GM21515 (cell line): ENCODE results near the gene PRIM2.
"Not testable (repeated sequence)": the region's sequence is repeated elsewhere in the genome, so short reads cannot be mapped to it uniquely, and the experiment has no call there.

Experiments
- ATAC-seq: cut with Tn5 transposase; IDR thresholded peaks from one replicate; pipeline ENCODE4 v1.9.1; 2021; ENCODE audit not compliant: unreplicated experiment

Gene PRIM2

GRCh38 chr6:57491795-57492194, 174.4 kb downstream of the PRIM2 start:
- ATAC-seq: not testable (repeated sequence)

- ATAC-seq: not testable (repeated sequence)
Measured at GRCh38 chr6:57496251-57496650, 178.8 kb downstream of the PRIM2 start.

- ATAC-seq: not testable (repeated sequence)
Measured at GRCh38 chr6:57500368-57501021, 183.1 kb downstream of the PRIM2 start.

- ATAC-seq: not testable (repeated sequence)
Measured at GRCh38 chr6:57502387-57502786, 185.0 kb downstream of the PRIM2 start.

- ATAC-seq: not testable (repeated sequence)
Measured at GRCh38 chr6:57505251-57505650, 187.8 kb downstream of the PRIM2 start.

GRCh38 chr6:57510390-57510789, 193.0 kb downstream of the PRIM2 start:
- ATAC-seq: not testable (repeated sequence)

- ATAC-seq: not testable (repeated sequence)
Measured at GRCh38 chr6:57515171-57515570, 197.7 kb downstream of the PRIM2 start.

GRCh38 chr6:57515845-57516244, 198.4 kb downstream of the PRIM2 start:
- ATAC-seq: not testable (repeated sequence)

GRCh38 chr6:57516776-57517175, 199.3 kb downstream of the PRIM2 start:
- ATAC-seq: not testable (repeated sequence)

- not testable (repeated sequence) for ATAC-seq
Measured at GRCh38 chr6:57519198-57519597, 201.8 kb downstream of the PRIM2 start.

GRCh38 chr6:57521085-57521484, 203.7 kb downstream of the PRIM2 start:
- not testable (repeated sequence) for ATAC-seq

- ATAC-seq: not testable (repeated sequence)
Measured at GRCh38 chr6:57523221-57523620, 205.8 kb downstream of the PRIM2 start.

- not testable (repeated sequence) for ATAC-seq
Measured at GRCh38 chr6:57529755-57530154, 212.3 kb downstream of the PRIM2 start.

- not testable (repeated sequence) for ATAC-seq
Measured at GRCh38 chr6:57532660-57533059, 215.2 kb downstream of the PRIM2 start.

- not testable (repeated sequence) for ATAC-seq
Measured at GRCh38 chr6:57535121-57535520, 217.7 kb downstream of the PRIM2 start.

GRCh38 chr6:57535994-57536393, 218.6 kb downstream of the PRIM2 start:
- ATAC-seq: peak; percentile 58

GRCh38 chr6:57537916-57538315, 220.5 kb downstream of the PRIM2 start:
- not testable (repeated sequence) for ATAC-seq

GRCh38 chr6:57551961-57552360, 234.5 kb downstream of the PRIM2 start:
- ATAC-seq: not testable (repeated sequence)

- ATAC-seq: not testable (repeated sequence)
Measured at GRCh38 chr6:57557855-57558254, 240.4 kb downstream of the PRIM2 start.

- ATAC-seq: not testable (repeated sequence)
Measured at GRCh38 chr6:57559170-57559569, 241.7 kb downstream of the PRIM2 start.

GRCh38 chr6:57562233-57562632, 244.8 kb downstream of the PRIM2 start:
- ATAC-seq: not testable (repeated sequence)

- ATAC-seq: not testable (repeated sequence)
Measured at GRCh38 chr6:57572119-57572518, 254.7 kb downstream of the PRIM2 start.

GRCh38 chr6:57572844-57573243, 255.4 kb downstream of the PRIM2 start:
- ATAC-seq: not testable (repeated sequence)
